Embryonic facial prominence (tissue), 1 donor: ENCODE results near the gene MTFR2.

Experiments
- DNase-seq: peaks from one replicate; pipeline ENCODE4 v3.0.0-alpha.2; 2016; ENCODE audit errors: extremely low spot score

MTFR2 gene

DNA sequence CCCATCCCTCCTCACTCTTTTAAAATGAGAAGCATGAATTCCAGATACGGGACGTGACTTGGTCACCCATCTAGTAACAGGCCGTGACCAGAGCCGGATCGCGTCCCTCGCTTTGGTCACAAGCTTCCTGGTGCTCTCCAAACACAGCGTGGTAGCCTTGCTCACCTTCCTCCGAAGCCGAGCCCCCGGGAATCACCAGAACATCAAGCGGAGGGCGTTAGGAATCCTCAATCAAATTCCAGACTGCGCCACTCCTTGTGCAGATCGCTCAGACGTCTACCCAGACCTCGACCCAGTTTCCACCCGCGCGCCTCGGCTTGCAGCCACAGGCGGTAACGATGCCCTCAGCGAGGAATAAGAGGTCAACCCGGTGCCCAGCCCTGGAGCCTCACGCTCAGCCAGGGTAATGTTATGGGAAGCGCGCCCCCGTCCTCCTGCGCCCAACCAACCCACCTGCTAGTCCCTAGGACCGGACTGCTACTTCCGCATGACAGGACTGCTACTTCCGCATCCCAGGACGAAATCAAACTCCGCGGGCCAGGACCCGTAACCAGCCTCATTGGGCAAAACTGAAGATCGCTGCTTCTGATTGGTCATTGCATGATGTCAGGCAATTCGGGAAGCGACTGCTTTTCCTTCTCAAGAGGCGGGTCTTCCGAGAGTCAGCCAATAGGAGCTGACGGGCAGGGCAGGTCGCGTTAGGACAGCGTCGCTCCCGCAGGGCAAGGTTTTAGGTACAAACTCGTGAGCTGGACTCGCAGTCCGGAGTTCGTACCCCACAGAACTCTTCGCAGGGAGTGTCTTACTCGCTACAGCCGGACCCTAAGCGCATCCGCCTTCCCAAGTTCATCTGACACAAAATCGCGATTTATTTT lies at the start of gene MTFR2:
Gene MTFR2 (minus strand): TSS at position 501 of the 875 bp plus-strand sequence. CDS start 1,212 bp downstream, outside the sequence.
- DNase-seq: peak; percentile 98

DNA sequence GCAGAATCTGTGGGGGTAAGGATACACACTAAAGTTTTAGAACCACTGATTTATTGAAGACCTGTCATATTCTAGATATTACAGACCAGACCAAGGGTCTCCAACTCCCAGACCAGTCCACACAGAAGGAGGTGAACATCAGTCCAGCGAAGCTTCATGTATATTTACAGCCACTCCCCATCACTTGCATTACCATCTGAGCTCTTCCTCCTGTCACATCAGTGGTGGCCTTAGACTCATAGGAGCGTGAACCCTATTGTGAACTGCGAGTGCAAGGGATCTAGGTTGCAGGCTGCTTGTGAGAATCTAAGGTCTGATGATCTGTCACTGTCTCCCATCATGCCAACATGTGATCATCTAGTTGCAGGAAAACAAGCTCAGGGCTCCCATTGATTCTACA lies 44.5 kb upstream of the MTFR2 start:
- DNase-seq: no peak

DNA sequence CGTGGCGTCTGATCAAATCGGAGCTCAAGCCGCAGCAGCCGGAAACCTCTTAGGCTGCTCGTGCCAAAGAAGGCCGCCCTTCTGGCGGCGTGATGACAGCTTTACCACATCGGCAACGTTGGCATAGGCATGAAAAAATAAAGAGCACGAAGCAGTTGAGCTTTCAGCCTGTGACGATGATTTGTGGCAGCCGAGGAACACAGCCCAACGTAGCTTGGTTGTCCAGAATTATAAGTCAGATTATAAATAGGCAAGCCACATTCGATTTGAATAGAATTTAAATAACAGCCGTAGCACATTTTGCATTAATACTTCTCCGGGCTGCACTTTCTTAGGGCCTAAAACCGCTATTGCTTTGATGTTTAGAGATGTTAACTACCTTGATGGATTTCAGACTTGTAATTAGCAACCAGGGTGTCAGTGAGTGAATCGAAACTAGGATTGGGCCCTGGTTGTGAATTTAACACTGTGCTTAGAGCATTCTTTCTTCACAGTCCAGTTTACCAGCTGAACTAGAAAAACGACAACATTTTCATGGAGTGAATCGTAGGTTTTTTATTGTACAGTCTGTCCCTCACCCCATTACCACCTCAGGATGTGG lies 40.4 kb upstream of the MTFR2 start:
- peak; percentile 86 for DNase-seq

DNA sequence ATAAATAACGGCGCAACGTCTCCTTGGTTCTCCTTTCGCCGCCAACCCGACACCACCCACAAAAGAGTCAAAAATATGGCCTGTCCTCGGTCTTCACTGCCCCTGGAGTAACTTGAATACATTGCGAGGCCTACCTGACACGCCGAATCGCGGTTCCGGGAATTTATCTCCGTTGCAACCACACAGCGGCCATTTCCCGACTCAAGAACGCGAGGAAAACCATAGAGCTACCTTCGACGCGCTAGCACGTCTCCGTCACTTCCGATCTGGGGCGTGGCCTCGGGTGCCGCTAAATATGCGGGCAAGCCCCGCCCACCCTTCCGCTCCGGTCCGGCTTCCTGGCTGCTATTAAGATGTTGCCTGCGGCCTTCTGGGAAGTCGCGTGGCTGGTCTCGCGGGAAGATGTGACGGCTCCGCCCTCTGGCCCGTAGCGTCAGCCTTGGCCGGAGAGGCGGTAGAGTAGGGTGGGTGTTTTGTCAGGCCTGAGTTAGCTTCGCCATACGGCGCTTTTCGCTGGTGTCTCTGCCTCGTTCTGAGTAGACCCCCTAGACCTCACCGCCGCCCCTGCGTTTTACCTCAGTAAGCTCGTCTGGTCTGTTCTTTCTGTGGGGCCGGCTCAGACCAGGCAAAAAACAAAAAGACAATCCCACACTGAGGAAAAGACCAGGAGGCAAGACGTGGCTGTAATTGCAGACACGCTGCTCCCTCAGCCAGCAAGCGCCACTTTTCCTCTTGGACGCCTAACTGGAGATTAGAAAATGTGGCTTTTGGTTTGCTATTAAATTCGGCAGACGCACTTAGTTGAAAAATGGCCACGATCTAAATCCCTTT lies 39.7 kb upstream of the MTFR2 start, which contains the start of gene BCLAF1:
Gene BCLAF1 (minus strand): TSS at position 268 of the 831 bp plus-strand sequence. CDS start 9,980 bp downstream, outside the sequence.
- DNase-seq: peak; percentile 99

DNA sequence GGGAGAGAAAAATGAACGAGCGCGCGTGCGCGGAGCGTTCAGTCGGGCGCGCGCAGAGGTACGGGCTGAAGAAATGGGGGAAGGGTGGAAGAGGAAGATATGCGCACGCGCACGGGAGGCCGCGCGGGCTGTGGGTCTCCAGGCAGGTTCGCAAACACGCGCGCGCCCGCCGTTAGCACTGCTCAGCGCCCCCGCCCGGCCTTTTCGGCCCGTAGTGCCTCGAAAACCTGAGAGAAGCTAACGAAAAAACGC lies 39.1 kb upstream of the MTFR2 start:
- peak; percentile 93 for DNase-seq

DNA sequence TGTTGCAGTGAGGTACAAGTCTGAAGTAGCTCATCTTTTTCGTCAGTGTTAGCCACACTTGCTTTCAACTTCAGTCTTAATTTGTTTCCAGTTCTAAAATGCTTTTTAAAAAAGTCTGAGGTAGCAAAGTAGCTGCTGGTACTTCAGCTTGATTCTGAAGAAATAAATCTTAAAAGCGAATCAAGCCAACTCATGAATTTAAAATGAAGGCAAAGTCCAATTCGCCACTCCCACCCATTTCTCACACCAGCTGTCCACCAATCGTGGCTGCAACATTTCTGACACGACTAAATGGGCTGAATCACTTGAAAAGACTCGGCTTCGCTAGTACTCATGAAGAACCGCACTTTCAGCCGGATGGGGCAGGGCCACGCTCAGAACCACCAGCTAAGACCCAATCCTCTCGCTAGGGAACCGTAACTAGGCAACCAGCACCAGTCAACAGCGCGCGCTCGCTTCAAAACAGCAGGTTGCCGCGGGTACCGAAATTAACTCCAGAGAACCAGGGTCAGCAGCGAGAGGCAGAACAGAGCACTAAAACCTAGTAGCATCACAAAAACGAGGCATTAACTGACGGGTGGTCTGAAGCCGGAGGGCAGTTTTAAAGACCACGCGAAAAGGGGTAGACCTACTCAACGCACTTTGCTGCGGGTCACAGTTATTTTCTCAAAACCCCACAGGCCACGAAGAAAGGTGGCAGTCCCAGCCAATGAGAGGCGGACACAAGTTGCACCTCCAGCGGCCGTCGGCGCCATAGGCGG lies 38.6 kb upstream of the MTFR2 start:
- DNase-seq: peak; percentile 78

DNA sequence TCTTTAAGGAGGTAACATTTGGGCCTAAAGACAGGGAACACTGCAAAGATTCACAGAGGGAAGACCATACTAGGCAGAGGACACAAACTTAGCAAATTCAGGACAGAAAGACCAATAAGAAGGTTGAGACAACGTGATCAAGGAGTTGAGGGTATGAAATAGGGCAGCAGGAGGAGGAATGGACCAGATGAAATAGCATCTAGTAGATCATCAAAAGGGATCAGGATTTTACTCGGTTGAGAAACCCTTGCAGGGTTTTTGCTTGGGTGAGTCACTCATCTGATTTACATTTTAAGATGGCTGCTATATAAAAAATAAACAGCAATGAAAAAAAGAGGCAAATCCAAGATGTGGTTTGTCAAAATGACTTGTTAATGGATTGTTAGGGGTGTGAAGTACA lies 34.8 kb upstream of the MTFR2 start:
- no peak for DNase-seq

DNA sequence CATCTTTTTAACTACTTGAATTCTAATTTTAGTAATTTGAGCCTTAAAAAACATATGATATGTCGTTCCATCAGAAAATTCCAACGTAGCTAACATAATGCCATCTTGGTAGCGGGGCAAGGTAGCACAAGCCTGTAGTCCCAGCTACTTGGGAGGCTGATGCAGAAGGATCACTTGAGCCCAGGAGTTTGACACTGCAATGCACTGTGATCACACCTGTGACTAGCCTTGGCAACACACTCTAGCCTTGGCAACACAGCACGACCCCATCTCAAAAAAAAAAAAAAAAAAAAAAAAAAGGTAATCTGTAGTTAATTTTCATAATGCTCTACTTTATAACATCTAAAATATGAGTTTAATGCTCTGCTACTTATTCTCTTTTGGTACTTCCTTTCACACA lies 32.8 kb upstream of the MTFR2 start:
- DNase-seq: no peak

DNA sequence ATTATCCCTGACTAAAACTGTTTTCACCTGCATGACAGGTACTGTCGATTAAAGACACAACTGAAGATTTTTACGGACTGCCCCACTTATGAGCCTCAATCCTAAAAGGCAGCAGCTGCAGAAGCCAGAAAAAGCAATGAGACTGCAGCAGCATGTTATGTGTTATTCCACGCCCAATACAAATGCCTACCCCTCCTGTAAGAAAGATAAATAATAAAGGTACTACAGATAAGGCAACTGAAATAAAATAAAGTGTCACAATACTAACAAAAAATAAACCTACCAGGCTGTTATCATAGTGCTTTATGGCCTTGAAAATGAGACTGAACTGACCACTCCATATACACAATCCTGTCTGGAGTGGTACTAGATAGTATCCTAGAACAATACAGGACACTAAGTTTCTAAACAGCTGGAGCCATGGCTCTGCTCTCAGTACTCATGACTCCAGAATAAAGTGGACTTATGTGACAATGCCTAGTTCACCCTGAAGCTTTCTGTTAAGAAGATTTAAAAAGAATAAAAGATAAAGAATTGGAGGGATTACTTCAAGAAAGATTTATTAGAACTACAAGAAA lies 30.0 kb upstream of the MTFR2 start:
- DNase-seq: no peak

DNA sequence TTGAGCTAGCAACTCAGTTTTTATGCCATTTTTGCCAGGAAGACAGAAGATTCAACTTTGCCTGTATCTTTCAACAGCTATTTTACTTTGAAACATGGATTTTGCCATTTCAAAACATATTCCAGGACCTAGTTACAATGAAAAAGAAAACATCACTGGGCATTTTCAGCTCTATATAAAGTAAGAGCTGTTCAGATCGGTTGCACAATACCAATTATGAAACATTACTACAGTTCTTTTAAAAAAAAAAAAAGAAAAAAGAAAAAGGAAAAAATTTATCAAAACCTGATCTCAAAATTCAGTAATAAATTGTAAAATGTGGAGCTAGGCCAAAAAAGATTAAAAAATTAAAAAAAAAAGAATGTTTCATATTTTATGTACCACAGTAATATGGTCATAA lies 24.0 kb upstream of the MTFR2 start:
- DNase-seq: no peak

DNA sequence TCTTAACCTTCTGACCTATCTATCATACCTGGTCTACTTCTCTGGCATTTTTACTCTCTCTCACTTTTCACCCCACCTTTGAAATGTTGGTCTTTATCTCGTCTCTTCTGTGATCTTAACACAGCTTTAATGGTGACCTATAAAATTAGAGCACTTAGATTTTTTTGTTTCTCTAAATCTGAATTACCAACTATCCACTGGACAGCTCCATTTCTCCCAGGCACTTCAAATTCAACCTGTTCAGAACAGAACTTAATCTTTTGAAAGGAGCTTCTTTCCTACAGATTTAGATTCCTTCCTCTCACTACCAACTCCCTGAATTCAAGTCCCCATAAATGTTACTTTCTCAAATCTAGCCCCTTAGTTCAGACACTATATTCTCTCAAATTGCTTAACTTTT lies 15.0 kb upstream of the MTFR2 start:
- no peak for DNase-seq

DNA sequence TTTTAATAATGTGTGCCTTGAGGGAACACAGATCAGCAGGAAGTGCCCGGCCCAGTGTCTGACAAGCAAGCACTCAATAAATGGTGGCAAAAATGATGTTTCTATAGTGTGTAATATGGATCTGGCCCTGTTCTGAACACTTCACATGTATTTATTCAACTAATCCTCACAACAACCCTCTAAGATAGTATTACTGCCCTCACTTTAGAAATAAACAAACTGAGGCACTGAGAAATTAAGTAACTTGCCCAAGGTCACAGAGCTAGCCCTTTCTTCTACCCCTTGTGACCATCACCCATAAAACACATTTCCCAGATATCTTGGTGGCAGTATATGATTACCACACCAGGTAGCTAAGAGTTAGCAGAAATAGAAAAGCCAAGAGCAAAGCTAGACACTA lies 12.8 kb upstream of the MTFR2 start:
- no peak for DNase-seq

DNA sequence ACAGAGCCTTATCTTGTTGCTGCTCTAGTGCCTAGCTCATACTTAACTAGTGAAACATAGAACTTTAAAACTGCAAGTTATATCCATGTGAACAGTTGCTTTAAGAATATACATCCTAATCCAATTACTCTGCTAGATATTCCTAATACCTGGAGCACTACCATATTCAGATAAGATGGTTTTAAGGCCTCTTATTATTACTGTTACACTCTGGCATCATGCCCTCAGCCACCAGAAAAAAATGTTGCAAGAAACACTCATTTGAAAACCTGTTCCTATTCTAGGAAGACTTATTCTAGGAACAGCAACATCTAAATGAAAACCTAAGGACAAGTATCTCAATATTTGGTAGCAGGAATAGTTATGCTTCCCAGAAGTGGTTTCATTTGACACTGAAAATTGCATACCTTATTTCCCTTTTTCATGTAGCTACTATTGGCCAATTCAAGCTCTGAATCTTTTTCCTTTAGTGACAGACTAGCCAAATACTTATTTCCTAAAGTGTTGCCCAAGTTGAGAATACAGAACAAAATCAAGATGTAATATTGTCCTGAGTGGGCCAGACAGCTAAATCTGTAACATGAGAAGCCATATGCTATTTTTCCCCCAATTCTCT lies 4.8 kb upstream of the MTFR2 start:
- DNase-seq: no peak

DNA sequence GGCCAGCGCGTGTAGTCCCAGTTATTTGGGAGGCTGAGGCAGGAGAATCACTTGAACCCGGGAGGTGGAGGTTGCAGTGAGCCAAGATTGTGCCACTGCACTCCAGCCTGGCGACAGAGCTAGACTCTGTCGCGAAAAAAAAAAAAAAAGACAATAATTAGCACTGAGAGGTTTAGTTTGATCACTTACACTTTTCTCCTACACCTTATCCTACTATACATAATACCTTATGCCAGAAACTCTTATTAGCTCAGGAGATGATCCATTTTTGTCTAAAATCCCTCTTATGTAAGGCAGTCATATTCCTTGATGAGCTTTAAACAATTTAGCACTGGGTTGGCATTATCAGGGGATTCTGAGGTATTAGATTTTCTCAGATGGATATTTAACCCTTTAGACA lies 3.6 kb upstream of the MTFR2 start:
- no peak for DNase-seq

DNA sequence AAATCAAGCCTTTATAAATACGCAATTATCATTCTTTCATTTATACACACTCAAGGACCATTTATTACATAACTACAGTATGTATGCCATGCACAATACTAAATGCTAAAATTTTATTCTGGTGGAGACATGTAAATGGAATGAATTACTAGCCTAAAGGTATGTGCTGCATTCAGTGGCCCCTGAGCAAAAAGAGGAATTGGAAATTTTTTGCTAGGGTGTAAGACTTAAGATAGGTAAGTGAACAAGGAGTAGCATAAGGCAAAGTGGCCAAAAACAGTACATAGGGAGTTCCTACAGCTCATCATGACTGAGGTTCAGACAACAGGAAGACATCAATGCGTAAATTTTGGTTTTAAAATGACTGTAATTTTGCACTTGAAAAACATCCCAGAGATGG lies 2.3 kb upstream of the MTFR2 start:
- no peak for DNase-seq

DNA sequence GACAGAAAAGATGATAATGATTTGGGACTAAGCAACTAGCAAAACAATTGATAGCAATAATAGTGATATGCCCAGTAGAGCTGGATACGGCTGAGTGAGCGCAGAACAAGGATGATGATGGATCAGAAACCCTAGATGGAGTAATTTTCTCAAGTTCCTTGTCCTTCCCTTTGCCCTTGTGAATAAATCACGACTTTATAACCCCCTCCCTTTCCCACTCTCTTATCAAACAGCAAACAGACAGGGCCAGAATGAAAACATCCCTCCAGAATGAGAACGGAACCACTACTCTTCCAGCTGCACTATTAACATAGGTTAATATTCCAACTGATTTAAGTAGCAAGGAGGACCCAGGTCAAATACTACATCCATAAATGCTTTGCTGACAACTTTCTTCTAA lies 1.3 kb upstream of the MTFR2 start:
- no peak for DNase-seq

DNA sequence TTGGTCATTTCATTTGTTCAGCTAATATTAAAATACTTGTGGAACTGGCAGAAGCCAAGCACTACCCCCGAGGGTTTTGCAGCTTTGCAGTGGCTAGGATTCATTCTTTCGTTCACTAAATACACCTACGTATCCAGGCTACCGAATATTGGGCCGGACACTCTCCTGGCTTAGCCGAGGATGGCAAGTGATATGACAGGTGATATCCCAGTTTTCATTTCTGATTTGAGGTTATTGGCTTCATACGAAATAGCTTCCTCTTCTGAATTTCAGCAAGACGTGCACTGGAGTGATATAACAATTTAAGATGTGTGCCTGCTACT lies 536 bp upstream of the MTFR2 start:
- no peak for DNase-seq

DNA sequence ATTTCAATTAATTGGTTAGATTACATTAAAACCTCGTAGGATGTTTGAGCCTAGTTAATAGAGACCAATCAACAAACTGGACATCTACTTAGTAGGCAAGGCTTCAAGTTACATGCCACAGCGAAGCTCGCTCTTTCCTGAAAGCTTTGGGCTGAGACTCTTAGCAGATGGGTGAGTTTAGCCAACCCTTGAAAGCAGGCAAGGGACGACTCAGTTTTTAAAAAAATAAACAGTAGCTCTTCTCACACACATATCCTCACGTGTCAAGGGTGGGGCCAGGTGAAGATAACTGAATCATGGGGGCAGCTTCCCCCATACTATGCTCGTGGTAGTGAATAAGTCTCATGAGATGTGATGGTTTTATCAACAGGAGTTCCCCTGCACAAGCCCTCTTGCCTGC lies 775 bp downstream of the MTFR2 start:
- no peak for DNase-seq

DNA sequence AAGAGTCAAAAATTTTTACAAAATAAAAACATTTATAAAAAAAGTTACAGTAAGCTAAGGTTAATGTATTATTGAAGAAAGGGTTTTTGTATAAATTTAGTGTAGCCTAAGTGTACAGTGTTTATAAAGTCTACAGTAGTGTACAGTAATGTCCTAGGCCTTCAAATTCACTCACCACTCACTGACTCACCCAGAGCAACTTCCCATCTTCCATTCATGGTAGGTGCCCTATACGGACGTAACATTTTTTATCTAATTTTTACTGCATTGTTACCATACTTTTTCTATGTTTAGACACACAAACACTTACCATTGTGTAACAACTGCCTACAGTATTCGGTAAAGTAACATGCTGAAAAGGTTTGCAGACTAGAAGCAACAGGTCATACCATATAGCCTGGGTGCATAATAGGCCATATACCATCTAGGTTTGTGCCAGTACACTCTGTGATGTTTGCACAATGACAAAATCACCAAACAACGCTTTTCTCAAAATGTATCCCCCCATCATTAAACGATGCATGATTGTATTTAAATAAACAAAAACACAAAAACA lies 6.0 kb downstream of the MTFR2 start:
- no peak for DNase-seq

DNA sequence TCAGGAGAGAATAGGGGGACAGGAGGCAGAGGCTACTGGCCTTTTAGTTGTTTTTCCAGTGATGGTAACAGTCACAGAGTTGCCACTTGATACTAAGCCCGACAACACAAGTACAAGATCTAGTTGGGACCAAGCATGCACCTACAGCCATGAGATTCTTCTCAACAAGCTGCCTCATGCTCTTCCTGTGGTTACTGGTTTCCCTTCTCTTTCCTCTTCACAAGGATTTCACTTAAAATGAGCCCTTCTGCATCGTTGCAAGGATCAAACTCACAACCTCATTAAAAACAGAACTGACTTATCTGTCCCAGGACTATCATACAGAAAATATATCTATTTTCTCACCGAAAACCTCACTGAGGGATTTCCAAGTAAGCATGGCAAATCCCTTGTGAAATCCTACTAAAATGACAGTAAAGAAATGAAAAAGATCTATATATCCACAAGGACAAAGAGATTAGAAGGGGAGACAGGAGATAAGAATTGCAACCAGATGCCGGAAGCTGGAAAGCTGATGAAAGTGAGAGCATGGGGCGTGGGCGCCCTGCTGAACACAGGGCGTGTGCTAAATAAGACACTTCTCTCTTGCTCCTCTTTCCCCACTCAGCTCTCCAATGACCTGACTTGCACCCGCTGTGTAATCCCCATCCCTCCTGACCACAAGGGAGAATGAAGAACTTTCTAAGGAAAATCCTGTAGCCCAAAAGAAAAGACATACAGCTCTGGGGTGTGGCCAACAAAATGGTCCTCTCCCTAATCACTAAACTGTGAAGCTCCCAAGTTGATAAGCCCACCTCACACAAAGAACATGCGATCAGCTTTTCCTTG lies 13.4 kb downstream of the MTFR2 start:
- no peak for DNase-seq
